Measurements from ENCODE around the gene TLR2.
A peak's percentile ranks its signal among the peaks of the same experiment; 100 is the strongest.

TLR2 gene

DNA sequence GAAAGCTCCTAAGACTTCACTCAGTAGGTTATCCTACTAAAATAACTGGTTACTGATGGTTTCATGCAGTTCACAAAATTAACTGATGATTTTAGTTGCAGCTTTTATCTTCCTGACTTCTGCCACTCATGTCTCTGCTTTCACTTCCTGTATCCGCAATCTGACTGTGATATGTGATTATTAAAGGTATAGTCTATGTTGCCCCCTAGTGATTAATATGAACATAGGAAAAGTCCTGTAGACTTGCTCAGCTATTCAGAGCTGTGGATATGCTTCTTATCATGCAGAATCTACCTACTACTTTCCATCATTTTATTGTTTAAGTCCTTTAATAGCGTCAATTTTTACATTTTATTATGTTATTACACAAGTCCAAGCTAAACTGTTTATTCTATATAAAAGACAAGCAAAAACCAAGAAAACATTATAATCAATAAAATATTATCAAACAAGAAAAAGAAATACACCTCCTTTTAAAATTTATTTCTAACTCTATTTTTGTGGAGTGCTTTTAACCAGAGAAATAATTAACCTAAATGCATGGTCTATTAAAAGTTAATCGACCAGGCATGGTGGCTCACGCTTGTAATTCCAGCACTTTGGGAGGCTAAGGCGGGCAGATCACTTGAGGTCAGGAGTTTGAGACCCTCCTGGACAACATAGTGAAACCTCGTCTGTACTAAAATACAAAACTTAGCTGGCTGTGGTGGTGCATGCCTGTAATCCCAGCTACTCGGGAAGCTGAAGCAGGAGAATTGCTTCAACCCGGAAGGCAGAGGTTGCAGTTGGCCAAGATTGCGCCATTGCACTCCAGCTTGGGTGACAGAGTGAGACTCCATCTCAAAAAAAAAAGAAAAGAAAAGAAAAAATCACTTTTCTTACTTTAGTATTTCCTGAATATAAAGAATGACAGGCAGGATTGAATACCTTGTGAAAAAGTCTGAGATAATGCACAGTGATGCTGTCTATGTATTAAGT, 40.4 kb upstream of the TLR2 start:
- H3K9ac ChIP-seq = no peak overlapping the region
- H3K4me2 ChIP-seq (ENCODE audit: low read length) = no peak overlapping the region
- H3K4me3 ChIP-seq (ENCODE audit: low read depth, low read length) = no peak overlapping the region
- no peak overlapping the region for H2AFZ ChIP-seq
- H3K79me2 ChIP-seq = no peaks in the 10 kb centered on the region
- no peaks in the 10 kb centered on the region for H3K4me1 ChIP-seq
- TF ChIP-seq, protein P1, sequence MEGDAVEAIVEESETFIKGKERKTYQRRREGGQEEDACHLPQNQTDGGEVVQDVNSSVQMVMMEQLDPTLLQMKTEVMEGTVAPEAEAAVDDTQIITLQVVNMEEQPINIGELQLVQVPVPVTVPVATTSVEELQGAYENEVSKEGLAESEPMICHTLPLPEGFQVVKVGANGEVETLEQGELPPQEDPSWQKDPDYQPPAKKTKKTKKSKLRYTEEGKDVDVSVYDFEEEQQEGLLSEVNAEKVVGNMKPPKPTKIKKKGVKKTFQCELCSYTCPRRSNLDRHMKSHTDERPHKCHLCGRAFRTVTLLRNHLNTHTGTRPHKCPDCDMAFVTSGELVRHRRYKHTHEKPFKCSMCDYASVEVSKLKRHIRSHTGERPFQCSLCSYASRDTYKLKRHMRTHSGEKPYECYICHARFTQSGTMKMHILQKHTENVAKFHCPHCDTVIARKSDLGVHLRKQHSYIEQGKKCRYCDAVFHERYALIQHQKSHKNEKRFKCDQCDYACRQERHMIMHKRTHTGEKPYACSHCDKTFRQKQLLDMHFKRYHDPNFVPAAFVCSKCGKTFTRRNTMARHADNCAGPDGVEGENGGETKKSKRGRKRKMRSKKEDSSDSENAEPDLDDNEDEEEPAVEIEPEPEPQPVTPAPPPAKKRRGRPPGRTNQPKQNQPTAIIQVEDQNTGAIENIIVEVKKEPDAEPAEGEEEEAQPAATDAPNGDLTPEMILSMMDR (IDR thresholded peaks at IDR 0.05) = peak; percentile 12
- no peaks in the 10 kb centered on the region for H3K27me3 ChIP-seq (ENCODE audit: control insufficient read depth, insufficient read depth, low read length)
- H3K9me3 ChIP-seq (ENCODE audit: control insufficient read depth, low read length) = no peaks in the 10 kb centered on the region
- H3K27ac ChIP-seq = no peak overlapping the region
- H3K36me3 ChIP-seq (ENCODE audit: control insufficient read depth, insufficient read depth, low read length) = no peaks in the 10 kb centered on the region

DNA sequence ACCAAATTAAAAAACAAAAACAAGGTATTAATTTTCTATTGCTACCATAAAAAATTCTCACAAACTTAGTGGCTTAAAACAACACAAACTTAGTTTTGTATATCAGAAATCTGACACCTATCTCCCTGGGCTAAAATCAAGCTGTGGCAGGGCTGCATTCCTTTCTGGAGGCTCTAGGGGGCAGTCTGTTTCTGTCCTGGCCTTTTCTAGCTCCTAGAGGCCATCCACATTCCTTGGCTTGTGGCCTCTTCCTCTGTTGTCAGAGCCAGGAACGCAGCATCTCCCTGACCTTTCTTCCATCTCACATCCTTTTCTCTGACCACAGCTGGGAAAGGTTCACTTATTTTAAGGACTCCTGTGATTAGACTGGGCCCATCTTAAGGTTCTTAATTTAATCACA, 38.9 kb upstream of the TLR2 start:
- Histone ChIP-seq H3K9me3 (ENCODE audit: control insufficient read depth, low read length) (no peaks in the 10 kb centered on the region), H3K4me3 (ENCODE audit: low read depth, low read length) (no peak overlapping the region), H3K79me2 (no peaks in the 10 kb centered on the region), H2AFZ (no peak overlapping the region), H3K27ac (no peak overlapping the region), H3K9ac (no peak overlapping the region), H3K4me1 (no peaks in the 10 kb centered on the region), H3K4me2 (ENCODE audit: low read length) (no peak overlapping the region), H3K27me3 (ENCODE audit: control insufficient read depth, insufficient read depth, low read length) (no peaks in the 10 kb centered on the region), H3K36me3 (ENCODE audit: control insufficient read depth, insufficient read depth, low read length) (no peaks in the 10 kb centered on the region)
- TF ChIP-seq, protein P1 (IDR thresholded peaks at IDR 0.05) = no peak

DNA sequence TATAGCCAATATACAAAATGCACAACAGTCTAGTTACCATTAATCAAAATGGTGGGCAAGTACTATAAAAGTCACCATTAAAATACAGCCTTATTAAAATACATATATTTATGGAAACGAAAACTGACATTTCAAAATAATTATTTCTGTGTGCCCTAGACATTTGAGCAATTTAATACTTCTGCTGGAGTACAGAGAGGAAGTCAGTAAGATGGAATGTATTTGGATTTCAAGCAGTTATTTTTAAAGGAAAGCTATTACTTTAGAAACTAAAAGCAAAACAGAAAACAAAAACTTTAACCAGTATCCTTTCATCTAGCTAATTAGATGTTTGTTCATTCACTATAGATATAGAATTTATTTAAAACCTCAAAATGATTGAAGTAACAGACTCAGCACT, 37.8 kb upstream of the TLR2 start:
- Histone ChIP-seq H3K79me2 (no peaks in the 10 kb centered on the region), H3K9me3 (ENCODE audit: control insufficient read depth, low read length) (no peaks in the 10 kb centered on the region)
- TF ChIP-seq, protein P1 (IDR thresholded peaks at IDR 0.05) = no peak

DNA sequence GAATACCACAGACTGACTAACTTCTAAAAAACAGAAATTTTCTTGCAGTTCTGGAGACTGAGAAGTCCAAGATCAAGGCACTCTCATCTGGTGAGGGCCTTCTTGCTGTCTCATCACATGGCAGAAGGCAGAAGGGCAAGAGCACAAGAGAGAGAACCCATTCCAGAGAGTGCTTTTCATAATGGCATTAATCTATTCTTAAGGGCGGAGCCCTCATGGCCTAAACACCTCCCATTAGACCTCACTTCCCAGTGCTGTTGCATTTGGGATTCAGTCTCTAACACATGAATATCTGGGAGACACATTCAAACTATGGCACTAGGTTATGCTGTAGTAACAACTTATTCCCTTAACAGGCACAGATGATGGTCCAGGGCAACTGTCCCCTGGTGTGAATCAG, 37.1 kb upstream of the TLR2 start:
- no peak overlapping the region for H3K4me3 ChIP-seq (ENCODE audit: low read depth, low read length)
- no peaks in the 10 kb centered on the region for H3K27me3 ChIP-seq (ENCODE audit: control insufficient read depth, insufficient read depth, low read length)
- H3K4me1 ChIP-seq = no peaks in the 10 kb centered on the region
- H3K9me3 ChIP-seq (ENCODE audit: control insufficient read depth, low read length) = no peaks in the 10 kb centered on the region
- H3K9ac ChIP-seq = no peak overlapping the region
- no peak overlapping the region for H3K27ac ChIP-seq
- no peaks in the 10 kb centered on the region for H3K36me3 ChIP-seq (ENCODE audit: control insufficient read depth, insufficient read depth, low read length)
- no peak overlapping the region for H2AFZ ChIP-seq
- TF ChIP-seq, protein P1 (IDR thresholded peaks at IDR 0.05) = no peak
- no peaks in the 10 kb centered on the region for H3K79me2 ChIP-seq
- no peak overlapping the region for H3K4me2 ChIP-seq (ENCODE audit: low read length)

More for the DNA sequence above, 37.8 kb upstream of the TLR2 start:
- no peaks in the 10 kb centered on the region for H3K27me3 ChIP-seq (ENCODE audit: control insufficient read depth, insufficient read depth, low read length)
- no peak overlapping the region for H2AFZ ChIP-seq
- H3K36me3 ChIP-seq (ENCODE audit: control insufficient read depth, insufficient read depth, low read length) = no peaks in the 10 kb centered on the region
- no peak overlapping the region for H3K4me3 ChIP-seq (ENCODE audit: low read depth, low read length)
- no peak overlapping the region for H3K9ac ChIP-seq
- H3K4me1 ChIP-seq = no peaks in the 10 kb centered on the region
- no peak overlapping the region for H3K27ac ChIP-seq
- no peak overlapping the region for H3K4me2 ChIP-seq (ENCODE audit: low read length)

All from parathyroid adenoma (tissue), 2 donors.